Neutrophil (primary cell): Measurements from ENCODE around the gene CFAP157.

ENCODE experiments used
- H3K27ac ChIP-seq: fragments of 200-600 bp; sonication (generic); 2 replicates; pipeline ENCODE4 v1.5.1; 2016; ENCODE audit warnings: mild to moderate bottlenecking, moderate library complexity
- H3K27me3 ChIP-seq: fragments of 200-600 bp; sonication (generic); 2 replicates; pipeline ENCODE4 v1.6.0; 2016; ENCODE audit warnings: mild to moderate bottlenecking
- H3K36me3 ChIP-seq: fragments of 200-600 bp; sonication (generic); 2 replicates; pipeline ENCODE4 v1.5.1; 2017
- H3K4me1 ChIP-seq, 2 experiments: fragments of 200-600 bp in 1 of 2; sonication (generic) in 1 of 2; 1 replicate in 1 of 2; 2 replicates in 1 of 2; pipeline versions ENCODE4 v1.5.1 to v1.6.1; 2013 to 2016; ENCODE audit warnings: low read depth in 1 of 2, low read length in 1 of 2, mild to moderate bottlenecking in 1 of 2, moderate library complexity in 1 of 2; ENCODE audit not compliant: control insufficient read depth in 1 of 2, insufficient read depth in 1 of 2
- H3K4me3 ChIP-seq, 2 experiments: fragments of 200-600 bp in 1 of 2; sonication (generic) in 1 of 2; 1 replicate in 1 of 2; 2 replicates in 1 of 2; pipeline ENCODE4 v1.5.1; 2013 to 2016; ENCODE audit warnings: low read depth in 1 of 2, low read length in 1 of 2, mild to moderate bottlenecking in 1 of 2, moderate library complexity in 1 of 2
- H3K9me3 ChIP-seq: fragments of 200-600 bp; sonication (generic); 2 replicates; pipeline ENCODE4 v1.5.1; 2016
- CTCF ChIP-seq: fragments of 200-600 bp; sonication (generic); IDR thresholded peaks from 2 replicates; pipeline ENCODE4 v1.5.1; 2016; ENCODE audit warnings: antibody characterized with exemption

CFAP157 gene

GRCh38 chr9:127728808-127729207 lies 22.0 kb downstream of the CFAP157 start:
- H3K27me3 ChIP-seq, result peaks cover 12% of the 10 kb centered on the region
- no peaks in the 10 kb centered on the region for H3K9me3 ChIP-seq
- no peak overlapping the region for H3K4me3 ChIP-seq
- no peak for TF ChIP-seq CTCF
- H3K4me1 ChIP-seq, result peaks cover 0 to 3% of the 10 kb centered on the region in 2 experiments
- peaks cover 25% of the 10 kb centered on the region for H3K36me3 ChIP-seq
- H3K27ac ChIP-seq, result no peak overlapping the region

GRCh38 chr9:127729522-127730256 lies 22.9 kb downstream of the CFAP157 start:
- no peak for TF ChIP-seq CTCF
- peaks cover 25% of the 10 kb centered on the region for H3K36me3 ChIP-seq
- H3K27me3 ChIP-seq, result peaks cover 3% of the 10 kb centered on the region
- peaks cover 8 to 12% of the 10 kb centered on the region in 2 experiments for H3K4me1 ChIP-seq
- H3K27ac ChIP-seq, result no peak overlapping the region
- H3K9me3 ChIP-seq, result no peaks in the 10 kb centered on the region
- H3K4me3 ChIP-seq, result no peak overlapping the region

- no peak overlapping the region for H3K27ac ChIP-seq
- H3K27me3 ChIP-seq, result no peaks in the 10 kb centered on the region
- no peak overlapping the region for H3K4me3 ChIP-seq
- peaks cover 12 to 14% of the 10 kb centered on the region in 2 experiments for H3K4me1 ChIP-seq
- TF ChIP-seq CTCF, result no peak
- peaks cover 25% of the 10 kb centered on the region for H3K36me3 ChIP-seq
- no peaks in the 10 kb centered on the region for H3K9me3 ChIP-seq
These were observed 23.5 kb downstream of the CFAP157 start for GRCh38 chr9:127730262-127730661.

- H3K27ac ChIP-seq, result no peak overlapping the region
- H3K4me3 ChIP-seq, result no peak overlapping the region
- peaks cover 17 to 21% of the 10 kb centered on the region in 2 experiments for H3K4me1 ChIP-seq
- no peaks in the 10 kb centered on the region for H3K9me3 ChIP-seq
- no peak for TF ChIP-seq CTCF
- peaks cover 25% of the 10 kb centered on the region for H3K36me3 ChIP-seq
- H3K27me3 ChIP-seq, result no peaks in the 10 kb centered on the region
These were observed 24.1 kb downstream of the CFAP157 start for GRCh38 chr9:127730799-127731410.

- Histone ChIP-seq H3K27ac (no peak overlapping the region), H3K4me1 (peaks cover 17 to 21% of the 10 kb centered on the region in 2 experiments), H3K4me3 (no peak overlapping the region), H3K36me3 (peaks cover 25% of the 10 kb centered on the region), H3K9me3 (no peaks in the 10 kb centered on the region), H3K27me3 (no peaks in the 10 kb centered on the region)
- TF ChIP-seq CTCF, result no peak
These were observed 25.1 kb downstream of the CFAP157 start for GRCh38 chr9:127731938-127732337.
